Stimulated activated CD4-positive, alpha-beta T cell treated with anti-CD3 and anti-CD28 coated beads, Interleukin-4, amount 100 ng/mL, for 4 hours (primary cell): ENCODE results near the gene DYNC1LI1.

ENCODE experiments used
- DNase-seq, 2 experiments: peaks; one replicate each; pipeline ENCODE4 v3.0.0-alpha.2; 2020

Gene DYNC1LI1

DNA sequence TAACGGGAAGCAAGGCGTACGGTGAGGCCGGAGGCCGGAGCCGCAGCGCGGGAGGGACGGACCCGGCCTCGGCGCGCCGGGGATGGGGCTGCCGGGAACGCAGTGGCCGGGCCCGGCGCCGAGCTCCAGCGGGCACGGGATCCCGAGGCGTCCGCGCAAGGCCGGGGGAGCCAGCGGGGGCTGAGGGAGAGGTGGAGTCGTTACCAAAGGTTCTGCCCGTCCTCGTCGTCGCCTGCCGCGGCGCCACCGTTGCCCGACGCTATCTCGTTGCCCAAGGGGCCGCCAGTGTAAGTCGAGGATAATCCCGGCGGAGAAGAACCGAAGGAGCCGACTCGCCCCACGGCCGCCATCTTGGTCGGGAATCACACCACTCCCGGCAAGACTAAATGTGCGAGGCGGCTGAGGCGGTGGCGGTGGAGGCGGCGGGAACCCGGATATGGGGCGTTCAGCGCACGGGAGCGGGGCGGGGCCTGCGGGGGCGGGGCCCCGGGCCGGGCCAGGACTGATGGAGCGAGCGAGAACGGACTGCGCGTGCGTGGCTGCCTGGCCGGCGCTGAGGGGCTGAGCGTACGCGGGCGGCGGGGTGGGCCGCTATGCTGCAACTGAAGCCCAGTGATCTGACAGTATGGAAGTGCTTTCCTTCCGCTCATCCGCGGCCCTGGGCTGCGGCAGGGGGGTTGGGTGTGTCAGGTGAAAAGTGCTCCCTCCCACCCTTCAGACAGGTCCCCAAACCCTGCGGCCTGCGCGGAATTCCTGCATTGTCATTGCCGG is at the start of gene DYNC1LI1:
Gene DYNC1LI1 (minus strand): TSS at position 438 of the 771 bp plus-strand sequence. CDS start 88 bp downstream, at position 350.
- DNase-seq = peak; percentile 90 to 98

DNA sequence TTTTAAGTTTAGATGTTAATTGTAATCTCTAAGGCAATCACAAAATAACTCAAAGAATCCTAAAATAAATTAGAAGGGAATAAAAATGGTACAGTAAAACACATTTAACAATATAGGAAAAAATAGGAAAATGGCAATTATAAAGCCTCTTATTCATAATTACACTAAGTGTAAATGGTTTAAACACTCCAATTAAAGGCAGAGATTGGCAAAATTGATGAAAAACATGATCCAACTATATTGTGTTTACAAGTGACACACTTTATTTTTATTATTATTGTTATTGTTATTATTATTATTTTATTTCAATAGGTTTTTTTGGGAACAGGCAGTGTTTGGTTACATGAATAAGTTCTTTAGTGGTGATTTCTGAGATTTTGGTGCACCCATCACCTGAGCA is 48.7 kb upstream of the DYNC1LI1 start:
- DNase-seq = no peak

DNA sequence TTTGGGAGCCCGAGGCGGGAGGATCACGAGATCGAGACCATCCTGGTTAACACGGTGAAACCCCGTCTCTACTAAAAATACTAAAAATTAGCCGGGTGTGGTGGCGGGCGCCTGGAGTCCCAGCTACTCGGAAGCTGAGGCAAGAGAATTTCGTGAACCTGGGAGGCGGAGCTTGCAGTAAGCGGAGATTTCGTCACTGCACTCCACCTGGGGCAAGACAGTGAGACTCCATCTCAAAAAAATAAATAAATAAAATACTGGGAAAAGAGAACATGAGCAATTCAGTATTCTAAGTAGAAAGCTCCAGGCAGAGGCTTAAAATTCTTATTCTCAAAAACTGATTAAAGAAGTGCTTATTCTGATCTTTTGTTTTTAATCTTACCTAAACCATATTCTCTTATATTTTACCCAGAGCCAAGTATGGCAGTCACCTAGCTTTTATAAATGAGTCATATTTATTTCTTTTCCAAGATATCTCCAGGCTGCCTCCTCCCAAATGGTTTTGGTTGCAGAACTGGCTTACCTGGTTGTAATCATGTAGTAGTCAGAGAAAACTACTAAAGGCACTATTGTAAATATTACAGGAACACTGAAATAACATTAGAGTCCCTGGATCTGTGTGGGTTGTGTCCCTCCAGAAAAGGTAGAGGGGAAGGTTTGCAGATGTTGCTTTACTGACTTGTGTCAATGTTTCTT is 45.8 kb upstream of the DYNC1LI1 start:
- DNase-seq = no peak

DNA sequence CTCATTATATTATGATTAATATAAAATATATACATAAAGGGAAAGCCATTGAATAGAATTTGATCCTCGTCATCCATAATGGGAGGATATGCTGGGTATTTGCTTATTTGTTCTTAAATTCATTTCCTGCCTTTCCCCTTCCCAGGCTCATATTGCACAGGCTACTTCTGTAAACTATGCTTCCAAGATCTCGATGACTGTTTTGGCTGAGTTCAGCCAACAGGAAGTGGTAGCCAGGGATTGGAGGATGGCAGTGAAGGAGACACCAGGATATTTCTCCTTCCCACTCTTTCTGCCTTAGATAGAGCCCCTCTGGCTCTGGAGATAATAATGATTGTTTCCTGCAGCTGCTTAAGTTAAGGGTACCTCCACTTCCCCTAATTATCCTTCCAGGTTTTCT is 44.3 kb upstream of the DYNC1LI1 start:
- DNase-seq = no peak

DNA sequence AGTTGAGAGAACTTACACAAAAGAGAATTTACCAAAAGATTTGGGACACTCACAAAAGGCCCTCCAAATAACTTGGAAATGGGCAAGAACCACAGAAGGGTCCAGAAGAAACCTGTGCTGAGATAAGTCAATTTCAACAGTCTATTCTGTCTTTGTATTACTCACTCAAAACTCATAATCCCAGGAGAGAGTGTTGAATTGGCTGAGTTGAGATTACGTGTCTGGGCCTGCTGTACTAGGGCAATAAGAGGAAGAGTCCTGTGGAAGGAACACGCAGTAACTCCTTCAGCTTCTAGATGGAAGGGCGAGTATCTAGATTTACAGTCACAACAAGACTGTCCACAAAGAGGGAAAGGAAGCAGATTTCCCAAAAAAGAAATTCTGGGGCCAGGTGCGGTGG is 42.5 kb upstream of the DYNC1LI1 start:
- DNase-seq = no peak

- DNase-seq = no peak
Measured at GRCh38 chr3:32612547-32612946, 41.9 kb upstream of the DYNC1LI1 start.

- no peak for DNase-seq
Measured at GRCh38 chr3:32607522-32607921, 36.9 kb upstream of the DYNC1LI1 start.

DNA sequence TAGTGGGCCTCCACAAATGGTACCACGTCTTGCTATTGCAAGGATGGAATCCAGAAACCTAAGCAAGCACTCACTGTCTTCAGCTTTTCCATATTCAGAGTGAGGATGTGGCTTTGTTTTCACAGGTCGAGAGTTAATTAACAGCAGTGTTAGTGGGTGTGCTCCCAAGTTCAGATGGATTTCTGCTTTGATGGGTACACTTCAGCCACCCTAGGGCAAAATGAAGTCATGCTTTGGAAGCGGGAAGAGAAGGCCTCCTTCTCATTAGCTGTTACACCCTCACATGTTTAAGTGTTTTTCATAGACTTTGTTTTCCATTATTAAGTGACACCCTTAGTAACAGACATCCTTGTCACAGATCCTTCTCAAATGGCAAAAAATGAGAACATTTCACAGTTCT is 36.3 kb upstream of the DYNC1LI1 start:
- DNase-seq = no peak

DNA sequence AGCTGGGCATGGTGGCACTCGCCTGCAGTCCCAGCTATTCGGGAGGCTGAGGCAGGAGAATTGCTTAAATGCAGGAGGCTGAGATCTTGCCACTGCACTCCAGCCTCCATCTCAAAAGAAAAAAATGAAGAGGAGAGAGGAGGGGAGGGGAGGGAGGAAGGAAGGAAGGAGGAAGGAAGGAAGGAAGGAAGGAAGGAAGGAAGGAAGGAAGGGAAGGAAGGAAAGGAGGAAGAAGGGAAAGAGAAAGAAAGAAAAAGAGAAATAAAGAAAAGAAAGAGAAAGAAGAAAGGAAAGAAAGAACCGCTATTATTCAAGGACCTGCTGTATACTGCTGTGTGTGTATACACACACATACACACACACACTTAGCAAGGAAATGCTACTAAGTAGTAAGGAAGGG is 35.6 kb upstream of the DYNC1LI1 start:
- DNase-seq = no peak

DNA sequence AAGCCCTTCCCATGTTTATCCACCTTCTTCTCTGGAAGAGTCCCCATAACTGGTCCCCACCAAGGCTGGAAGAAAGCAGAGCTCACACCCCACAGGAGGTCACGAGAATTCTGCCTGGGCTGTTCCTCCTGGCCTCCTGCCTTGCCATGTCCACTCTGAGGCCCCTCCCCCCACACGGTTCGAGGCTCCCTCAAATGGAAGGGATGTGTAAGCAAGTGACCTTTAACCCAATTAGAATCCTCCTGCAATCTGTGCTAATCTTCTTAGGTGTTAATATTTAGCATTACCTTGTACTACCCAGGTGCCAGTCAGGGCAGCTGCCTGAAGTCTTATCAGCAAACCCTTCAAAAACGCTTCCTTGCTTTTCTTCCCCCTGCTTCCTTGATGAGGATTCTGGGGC is 32.4 kb upstream of the DYNC1LI1 start:
- DNase-seq = no peak

GRCh38 chr3:32602206-32602605 is 31.5 kb upstream of the DYNC1LI1 start:
- DNase-seq = no peak

GRCh38 chr3:32601722-32602121 is 31.1 kb upstream of the DYNC1LI1 start:
- no peak for DNase-seq

GRCh38 chr3:32597656-32598055 is 27.0 kb upstream of the DYNC1LI1 start:
- DNase-seq = no peak

GRCh38 chr3:32596909-32597369 is 26.3 kb upstream of the DYNC1LI1 start:
- no peak for DNase-seq

- no peak for DNase-seq
Measured at GRCh38 chr3:32596282-32596908, 25.7 kb upstream of the DYNC1LI1 start.

DNA sequence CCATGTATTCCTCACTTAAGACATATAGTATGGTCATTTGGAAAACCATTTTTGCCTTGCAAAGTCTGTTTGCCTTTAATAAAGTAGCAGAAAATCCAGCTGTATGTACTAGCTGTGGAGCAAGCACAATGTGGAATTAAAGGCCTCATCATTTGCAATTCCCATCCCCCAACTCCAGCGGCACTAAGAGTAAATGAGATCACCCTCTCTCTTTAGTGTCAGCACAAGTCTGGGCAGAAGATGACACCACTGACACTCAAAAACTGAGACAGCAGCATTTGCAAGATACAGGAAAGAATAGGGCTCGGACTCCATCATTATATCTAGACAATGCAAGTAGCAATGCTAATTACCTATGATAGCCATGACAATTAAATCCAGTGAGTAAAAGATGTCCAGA is 24.7 kb upstream of the DYNC1LI1 start:
- DNase-seq = no peak

GRCh38 chr3:32593903-32594525 is 23.4 kb upstream of the DYNC1LI1 start:
- no peak for DNase-seq

GRCh38 chr3:32592696-32593353 is 22.2 kb upstream of the DYNC1LI1 start:
- DNase-seq = no peak

GRCh38 chr3:32592011-32592410 is 21.4 kb upstream of the DYNC1LI1 start:
- DNase-seq = no peak

DNA sequence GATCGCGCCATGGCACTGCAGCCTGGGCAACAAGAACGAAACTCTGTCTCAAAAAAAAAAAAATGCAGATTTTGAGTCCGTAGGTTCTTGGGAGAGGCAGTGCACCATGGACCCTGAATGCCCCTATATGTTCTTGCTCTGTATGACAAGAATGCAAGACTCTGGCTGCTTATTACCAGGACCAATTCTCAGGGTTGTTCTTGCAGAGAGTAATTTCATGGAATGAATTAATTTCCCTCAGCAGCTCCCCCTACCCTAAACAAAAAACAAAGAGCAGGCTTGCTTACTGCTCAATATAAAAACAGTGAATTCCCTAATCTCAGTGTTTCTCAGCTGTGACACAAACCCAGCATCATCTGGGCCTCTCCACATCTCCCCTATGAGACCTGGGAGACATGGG is 20.5 kb upstream of the DYNC1LI1 start:
- no peak for DNase-seq

DNA sequence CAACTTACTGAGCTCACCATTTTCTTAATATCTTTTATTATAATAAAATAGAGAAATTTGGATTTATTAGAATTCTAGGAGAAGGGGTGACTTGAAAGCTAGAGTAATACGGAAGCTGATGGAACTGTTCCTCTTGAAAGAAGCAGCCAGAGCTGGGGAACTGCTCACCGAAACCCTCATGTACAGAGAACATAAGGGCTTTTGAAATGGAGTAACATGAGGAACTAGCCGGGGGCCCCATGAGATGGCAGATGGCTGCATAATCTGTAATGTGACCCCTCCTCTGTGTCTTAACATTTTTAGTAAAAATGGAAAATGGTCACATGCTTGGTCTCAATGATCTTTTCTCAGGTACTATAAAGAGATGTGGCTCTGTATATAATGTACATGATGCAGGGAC is 15.7 kb upstream of the DYNC1LI1 start:
- no peak for DNase-seq

- no peak for DNase-seq
Measured at GRCh38 chr3:32584660-32585059, 14.0 kb upstream of the DYNC1LI1 start.

DNA sequence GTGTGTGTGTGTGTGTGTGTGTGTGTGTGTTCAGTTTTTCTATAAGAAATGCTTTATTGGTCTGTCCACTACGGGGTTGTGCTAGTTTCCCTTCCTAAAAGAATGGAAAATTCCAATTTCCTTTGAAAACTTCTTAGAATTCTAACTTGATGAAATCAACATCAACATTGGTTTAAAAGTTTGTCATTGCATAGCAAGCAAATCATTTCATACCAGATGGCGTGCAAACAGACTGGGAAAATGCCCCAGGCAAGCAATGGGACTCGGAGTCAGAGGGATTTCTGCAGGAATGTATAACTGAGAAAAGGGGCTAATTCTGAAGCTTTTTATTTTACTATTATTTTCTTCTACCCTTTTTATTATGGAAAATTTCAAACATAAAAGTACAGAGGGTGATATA is 13.1 kb upstream of the DYNC1LI1 start:
- DNase-seq = no peak
